ENCODE data around the gene NUB1.

The NUB1 gene

DNA sequence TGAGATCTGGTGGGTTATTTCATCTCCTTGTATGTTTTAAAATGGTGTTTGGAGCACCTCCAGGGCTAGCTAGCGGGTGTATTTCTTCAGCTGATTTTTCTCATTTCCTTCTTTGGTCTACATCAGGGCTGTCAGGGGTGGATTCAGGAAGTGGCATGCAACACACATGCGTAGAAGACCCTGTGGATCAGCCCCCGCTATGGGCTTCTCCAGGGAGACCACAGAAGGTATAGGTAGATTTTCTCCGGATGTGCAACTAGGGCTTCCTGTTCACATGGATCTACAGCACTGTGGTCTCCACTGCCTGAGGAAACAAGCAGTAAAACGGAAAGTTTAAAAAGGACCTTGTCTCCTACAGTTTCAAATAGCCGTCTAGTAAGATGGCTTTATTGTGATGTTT is 10.4 kb downstream of the NUB1 start:
- in situ Hi-C loops (cut with MboI; ENCODE audit: low sequenced_read_pairs, unreplicated experiment): no loop called here
- DNase-seq (ENCODE audit: low spot score): peak; percentile 54
- TF ChIP-seq, protein P1, sequence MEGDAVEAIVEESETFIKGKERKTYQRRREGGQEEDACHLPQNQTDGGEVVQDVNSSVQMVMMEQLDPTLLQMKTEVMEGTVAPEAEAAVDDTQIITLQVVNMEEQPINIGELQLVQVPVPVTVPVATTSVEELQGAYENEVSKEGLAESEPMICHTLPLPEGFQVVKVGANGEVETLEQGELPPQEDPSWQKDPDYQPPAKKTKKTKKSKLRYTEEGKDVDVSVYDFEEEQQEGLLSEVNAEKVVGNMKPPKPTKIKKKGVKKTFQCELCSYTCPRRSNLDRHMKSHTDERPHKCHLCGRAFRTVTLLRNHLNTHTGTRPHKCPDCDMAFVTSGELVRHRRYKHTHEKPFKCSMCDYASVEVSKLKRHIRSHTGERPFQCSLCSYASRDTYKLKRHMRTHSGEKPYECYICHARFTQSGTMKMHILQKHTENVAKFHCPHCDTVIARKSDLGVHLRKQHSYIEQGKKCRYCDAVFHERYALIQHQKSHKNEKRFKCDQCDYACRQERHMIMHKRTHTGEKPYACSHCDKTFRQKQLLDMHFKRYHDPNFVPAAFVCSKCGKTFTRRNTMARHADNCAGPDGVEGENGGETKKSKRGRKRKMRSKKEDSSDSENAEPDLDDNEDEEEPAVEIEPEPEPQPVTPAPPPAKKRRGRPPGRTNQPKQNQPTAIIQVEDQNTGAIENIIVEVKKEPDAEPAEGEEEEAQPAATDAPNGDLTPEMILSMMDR (IDR thresholded peaks at IDR 0.05; ENCODE audit: borderline replicate concordance, control extremely low read depth, extremely low read depth, insufficient read depth, missing control alignments): no peak

DNA sequence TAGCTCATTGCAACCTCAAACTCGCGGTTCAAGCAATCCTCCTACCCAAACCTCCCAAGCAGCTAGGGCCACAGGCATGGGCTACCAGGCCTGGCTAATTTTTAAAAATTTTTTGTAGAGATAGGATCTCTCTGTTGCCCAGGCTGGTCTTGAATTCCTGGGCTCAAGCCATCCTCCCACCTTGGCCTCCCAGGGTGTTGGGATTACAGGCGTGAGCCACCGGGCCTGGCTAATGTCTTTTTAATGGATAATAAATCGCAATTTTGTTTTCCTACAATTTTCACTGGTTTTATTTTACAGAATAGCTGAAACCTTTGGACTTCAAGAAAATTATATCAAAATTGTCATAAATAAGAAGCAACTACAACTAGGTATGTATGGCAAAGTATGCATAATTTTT is 10.9 kb downstream of the NUB1 start:
- DNase-seq (ENCODE audit: low spot score): no peak
- in situ Hi-C loops (cut with MboI; ENCODE audit: low sequenced_read_pairs, unreplicated experiment): no loop called here
- TF ChIP-seq, protein P1 (IDR thresholded peaks at IDR 0.05; ENCODE audit: borderline replicate concordance, control extremely low read depth, extremely low read depth, insufficient read depth, missing control alignments): no peak

DNA sequence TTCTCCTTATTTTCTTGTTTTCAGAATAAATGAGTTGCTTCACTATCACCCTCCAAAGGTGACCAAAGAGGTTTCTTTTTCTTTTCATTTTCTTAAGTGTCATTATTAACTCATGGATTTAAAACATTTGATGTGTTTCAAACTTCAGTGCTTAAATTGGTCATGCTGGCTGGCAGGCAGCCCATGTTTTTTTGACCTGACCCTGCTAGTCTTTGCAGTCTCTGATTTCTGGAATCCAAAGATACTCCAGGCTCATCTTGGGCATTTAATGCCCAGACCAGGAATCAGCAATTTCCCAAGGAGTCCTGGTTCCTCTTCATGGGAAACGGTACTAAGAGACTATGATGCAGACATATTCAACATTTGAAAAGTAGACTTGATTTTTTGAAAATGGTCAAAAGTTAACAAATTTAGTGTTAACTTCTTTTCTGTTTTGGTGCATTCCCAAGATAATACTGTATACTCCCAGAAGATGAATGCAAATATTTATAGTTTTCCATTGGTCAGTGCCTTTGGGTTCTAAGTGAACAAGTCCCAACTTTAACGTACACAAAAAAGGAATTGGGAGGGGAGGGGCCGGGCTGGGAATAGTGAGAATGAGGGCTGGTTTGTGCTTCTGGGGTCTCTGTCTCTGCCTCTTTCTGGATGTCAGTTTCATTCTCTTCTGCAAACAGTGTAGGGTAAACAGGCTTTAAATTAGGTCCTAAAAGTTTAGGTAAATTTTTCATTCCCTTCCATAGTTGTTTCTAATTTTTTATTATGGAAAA is 19.8 kb downstream of the NUB1 start:
- TF ChIP-seq, protein P1 (IDR thresholded peaks at IDR 0.05; ENCODE audit: borderline replicate concordance, control extremely low read depth, extremely low read depth, insufficient read depth, missing control alignments): no peak
- DNase-seq (ENCODE audit: low spot score): no peak
- in situ Hi-C loops (cut with MboI; ENCODE audit: low sequenced_read_pairs, unreplicated experiment): loop anchor here (10.0 kb wide), 1 partner anchor 83 kb away; the partner anchor contains the start of gene CRYGN

DNA sequence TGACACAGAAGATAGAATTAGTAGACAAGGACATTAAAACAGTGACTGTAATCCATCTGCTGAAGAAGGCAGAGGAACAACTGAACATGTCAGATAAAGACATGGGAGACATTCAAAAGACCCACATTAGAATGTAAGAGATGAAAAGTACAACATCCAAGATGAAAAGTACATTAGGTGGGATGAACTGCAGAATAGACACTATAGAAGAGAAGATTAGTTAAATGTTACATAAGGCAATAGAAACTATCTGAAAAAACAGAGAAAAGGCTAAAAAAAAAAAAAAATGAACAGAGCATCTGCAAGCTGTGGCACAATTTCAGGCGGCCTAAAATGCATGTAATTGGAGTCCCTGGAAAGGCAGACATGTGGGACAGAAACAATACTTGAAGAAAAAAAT is 21.6 kb downstream of the NUB1 start:
- no peak for DNase-seq (ENCODE audit: low spot score)
- TF ChIP-seq, protein P1 (IDR thresholded peaks at IDR 0.05; ENCODE audit: borderline replicate concordance, control extremely low read depth, extremely low read depth, insufficient read depth, missing control alignments): no peak
- in situ Hi-C loops (cut with MboI; ENCODE audit: low sequenced_read_pairs, unreplicated experiment): loop anchor here (10.0 kb wide), 1 partner anchor 82 kb away; the partner anchor contains the start of gene CRYGN

DNA sequence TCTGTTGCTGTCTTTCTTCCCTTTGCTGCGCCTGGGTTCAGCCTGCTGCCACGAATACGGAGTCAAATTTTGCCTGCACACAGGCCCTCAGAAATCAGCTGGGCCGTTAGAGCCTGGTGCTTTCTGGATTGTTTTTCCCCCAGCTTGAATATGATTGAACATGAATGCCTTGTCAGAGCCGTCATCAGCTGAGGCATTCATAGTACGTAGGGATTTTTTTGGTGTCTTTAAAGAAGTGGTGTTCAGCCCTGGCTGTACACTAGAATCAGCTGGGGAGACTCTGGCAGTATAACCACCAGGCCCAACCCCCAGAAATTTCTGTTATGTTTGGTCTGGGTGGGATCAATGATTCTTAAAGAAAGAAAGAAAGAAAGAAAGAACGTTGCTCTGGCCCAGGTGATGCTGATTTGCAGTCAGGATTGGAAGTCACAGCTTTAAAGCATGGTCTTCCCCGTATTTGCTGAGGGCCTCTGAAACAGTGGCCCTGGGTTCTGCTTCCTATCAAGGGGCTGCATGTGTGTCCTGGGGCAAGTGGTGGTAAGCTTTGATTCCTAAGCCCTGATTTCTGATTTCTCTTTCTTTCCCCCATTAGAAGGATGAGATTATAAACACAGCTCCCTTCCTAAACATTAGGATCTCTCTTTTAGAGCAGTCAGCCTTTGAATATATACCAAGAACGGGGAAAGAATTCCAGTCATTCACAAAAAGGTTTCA is 24.7 kb downstream of the NUB1 start:
- TF ChIP-seq, protein P1 (IDR thresholded peaks at IDR 0.05; ENCODE audit: borderline replicate concordance, control extremely low read depth, extremely low read depth, insufficient read depth, missing control alignments): no peak
- in situ Hi-C loops (cut with MboI; ENCODE audit: low sequenced_read_pairs, unreplicated experiment): loop anchor here (10.0 kb wide), 1 partner anchor 78 kb away; the partner anchor contains the start of gene CRYGN
- no peak for DNase-seq (ENCODE audit: low spot score)

DNA sequence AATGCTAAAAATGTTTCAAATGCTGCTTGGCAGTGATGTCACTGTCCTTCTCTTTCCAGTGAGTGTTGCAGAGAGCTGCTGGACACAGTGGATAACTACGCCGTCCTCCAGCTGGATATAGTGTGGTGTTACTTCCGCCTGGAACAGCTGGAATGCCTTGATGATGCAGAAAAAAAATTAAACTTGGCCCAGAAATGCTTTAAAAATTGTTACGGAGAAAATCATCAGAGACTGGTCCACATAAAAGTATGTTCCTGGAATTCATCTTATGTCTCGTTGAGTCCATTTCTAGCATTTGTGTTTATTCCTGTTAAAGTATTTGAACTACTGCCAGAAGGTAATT is 25.2 kb downstream of the NUB1 start:
- TF ChIP-seq, protein P1 (IDR thresholded peaks at IDR 0.05; ENCODE audit: borderline replicate concordance, control extremely low read depth, extremely low read depth, insufficient read depth, missing control alignments): no peak
- in situ Hi-C loops (cut with MboI; ENCODE audit: low sequenced_read_pairs, unreplicated experiment): loop anchor here (10.0 kb wide), 1 partner anchor 78 kb away; the partner anchor contains the start of gene CRYGN
- DNase-seq (ENCODE audit: low spot score): no peak

All from GM13976 (cell line).